OCI-LY3 (cell line): ENCODE data around the gene CLPTM1L.
"Not testable (repeated sequence)": the region's sequence is repeated elsewhere in the genome, so short reads cannot be mapped to it uniquely, and the experiment has no call there.

Experiments used
- H2AFZ ChIP-seq: fragments of 200-600, 300-600 bp; shearing (Covaris generic); 2 replicates; pipeline ENCODE4 v1.6.0; 2014; ENCODE audit warnings: antibody characterized with exemption, low read depth, low read length
- H3K27ac ChIP-seq: fragments of 200-600, 300-600 bp; sonication (generic); 2 replicates; pipeline ENCODE4 v1.5.1; 2014; ENCODE audit warnings: mild to moderate bottlenecking, low read length, moderate library complexity, mixed read lengths
- H3K27me3 ChIP-seq: fragments of 200-600, 300-600 bp; sonication (generic); 2 replicates; pipeline ENCODE4 v1.6.1; 2014; ENCODE audit warnings: low read depth, low read length, mixed read lengths
- H3K36me3 ChIP-seq: fragments of 200-600, 300-600 bp; sonication (generic); replicated peaks from 2 replicates; pipeline ENCODE3; 2014; ENCODE audit warnings: low read depth, low read length, mixed read lengths
- H3K4me1 ChIP-seq: fragments of 300-600, 200-600 bp; sonication (generic); 2 replicates; pipeline ENCODE4 v1.6.1; 2014; ENCODE audit warnings: low read length, mixed read lengths
- H3K4me2 ChIP-seq: fragments of 200-600, 300-600 bp; sonication (generic); 2 replicates; pipeline ENCODE4 v1.6.1; 2014; ENCODE audit warnings: low read length, mixed read lengths
- H3K4me3 ChIP-seq: fragments of 300-600, 200-600 bp; sonication (generic); 2 replicates; pipeline ENCODE4 v1.5.1; 2014; ENCODE audit warnings: antibody characterized with exemption, mild to moderate bottlenecking, low read length, moderate library complexity
- H3K79me2 ChIP-seq: fragments of 300-600, 200-600 bp; shearing (Covaris generic); 2 replicates; pipeline ENCODE4 v1.6.1; 2014; ENCODE audit warnings: mild to moderate bottlenecking, low read length, mixed read lengths
- H3K9ac ChIP-seq: fragments of 300-600, 200-600 bp; shearing (Covaris generic); 2 replicates; pipeline ENCODE4 v1.6.0; 2014; ENCODE audit warnings: mild to moderate bottlenecking, low read length, moderate library complexity
- H3K9me3 ChIP-seq: fragments of 200-600, 300-600 bp; shearing (Covaris generic); 2 replicates; pipeline ENCODE4 v1.6.1; 2014; ENCODE audit warnings: low read length, mixed read lengths; ENCODE audit not compliant: insufficient read depth
- H4K20me1 ChIP-seq: fragments of 200-600, 300-600 bp; sonication (generic); 2 replicates; pipeline ENCODE4 v1.6.1; 2016; ENCODE audit warnings: low read length, mixed read lengths; ENCODE audit not compliant: insufficient read depth
- EZH2phosphoT487 ChIP-seq: fragments of 200-600 bp; shearing (Covaris generic); IDR thresholded peaks from 2 replicates; pipeline ENCODE4 v1.6.1; 2018; ENCODE audit warnings: antibody characterized with exemption, mixed run types, low read depth
- TF ChIP-seq, protein P1 (sequence below): fragments of 200-600, 300-600 bp; sonication (generic); IDR thresholded peaks from 2 replicates; pipeline ENCODE4 v1.5.1; 2014; ENCODE audit warnings: antibody characterized with exemption, low read length, low read depth

Gene CLPTM1L

DNA sequence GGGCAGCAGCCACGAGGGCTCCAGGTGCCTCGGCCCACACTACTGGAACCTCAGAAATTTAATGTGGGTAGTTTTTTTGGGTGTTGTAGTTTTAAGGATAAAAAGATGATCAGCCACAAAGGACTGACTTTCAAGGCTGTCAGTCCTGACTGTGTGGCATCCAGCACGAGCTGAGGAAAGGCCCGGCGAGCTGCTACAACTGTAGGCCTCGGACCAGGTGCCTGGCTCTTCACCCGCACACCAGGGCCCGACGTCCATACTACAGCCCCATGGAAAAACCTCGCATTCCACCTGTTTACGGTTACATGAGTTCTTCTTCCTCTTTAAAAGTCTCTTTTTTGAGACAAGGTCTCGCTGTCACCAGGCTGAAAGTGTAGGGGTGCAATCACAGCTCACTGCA lies 2.6 kb downstream of the CLPTM1L start:
- Histone ChIP-seq H3K4me3 (0 out of 2 replicates have a peak overlapping the region, but pooled peaks have one; percentile 29), H2AFZ (no peak overlapping the region), H3K27ac (peak overlapping the region; percentile 21), H3K27me3 (no peaks in the 10 kb centered on the region), H3K4me1 (peaks cover 31% of the 10 kb centered on the region), H3K9me3 (no peaks in the 10 kb centered on the region), H4K20me1 (no peaks in the 10 kb centered on the region), H3K9ac (no peak overlapping the region), H3K4me2 (peak overlapping the region; percentile 50), H3K36me3 (peaks cover 23% of the 10 kb centered on the region), H3K79me2 (peaks cover 37% of the 10 kb centered on the region)
- TF ChIP-seq, protein P1, sequence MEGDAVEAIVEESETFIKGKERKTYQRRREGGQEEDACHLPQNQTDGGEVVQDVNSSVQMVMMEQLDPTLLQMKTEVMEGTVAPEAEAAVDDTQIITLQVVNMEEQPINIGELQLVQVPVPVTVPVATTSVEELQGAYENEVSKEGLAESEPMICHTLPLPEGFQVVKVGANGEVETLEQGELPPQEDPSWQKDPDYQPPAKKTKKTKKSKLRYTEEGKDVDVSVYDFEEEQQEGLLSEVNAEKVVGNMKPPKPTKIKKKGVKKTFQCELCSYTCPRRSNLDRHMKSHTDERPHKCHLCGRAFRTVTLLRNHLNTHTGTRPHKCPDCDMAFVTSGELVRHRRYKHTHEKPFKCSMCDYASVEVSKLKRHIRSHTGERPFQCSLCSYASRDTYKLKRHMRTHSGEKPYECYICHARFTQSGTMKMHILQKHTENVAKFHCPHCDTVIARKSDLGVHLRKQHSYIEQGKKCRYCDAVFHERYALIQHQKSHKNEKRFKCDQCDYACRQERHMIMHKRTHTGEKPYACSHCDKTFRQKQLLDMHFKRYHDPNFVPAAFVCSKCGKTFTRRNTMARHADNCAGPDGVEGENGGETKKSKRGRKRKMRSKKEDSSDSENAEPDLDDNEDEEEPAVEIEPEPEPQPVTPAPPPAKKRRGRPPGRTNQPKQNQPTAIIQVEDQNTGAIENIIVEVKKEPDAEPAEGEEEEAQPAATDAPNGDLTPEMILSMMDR: no peak
- TF ChIP-seq EZH2phosphoT487: no peak

DNA sequence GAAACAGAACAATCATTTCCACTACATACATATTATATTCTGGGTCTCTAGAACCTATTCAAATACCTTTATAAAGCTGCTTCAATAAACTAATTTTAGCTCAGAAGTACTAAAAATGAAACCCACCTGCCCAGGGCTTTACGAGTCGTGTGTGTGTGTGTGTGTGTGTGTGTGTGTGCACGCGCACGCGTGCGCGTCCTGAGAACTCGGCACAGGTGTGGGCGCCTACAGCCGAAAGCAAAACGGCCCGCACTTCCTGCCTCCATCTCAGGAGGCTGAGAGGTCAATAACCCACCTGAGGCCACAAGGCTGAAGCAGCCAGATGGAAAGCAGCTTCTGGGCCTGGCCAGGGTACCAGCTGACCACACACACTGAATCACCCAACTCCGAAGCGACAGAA lies 3.0 kb downstream of the CLPTM1L start:
- no peaks in the 10 kb centered on the region for H3K27me3 ChIP-seq
- no peak overlapping the region for H3K9ac ChIP-seq
- H3K36me3 ChIP-seq: peaks cover 25% of the 10 kb centered on the region
- 0 out of 2 replicates have a peak overlapping the region, but pooled peaks have one; percentile 29 for H3K4me3 ChIP-seq
- peaks cover 37% of the 10 kb centered on the region for H3K79me2 ChIP-seq
- H3K4me1 ChIP-seq: peaks cover 31% of the 10 kb centered on the region
- peak overlapping the region; percentile 50 for H3K4me2 ChIP-seq
- H3K27ac ChIP-seq: peak overlapping the region; percentile 21
- TF ChIP-seq, protein P1: no peak
- no peak for TF ChIP-seq EZH2phosphoT487
- no peak overlapping the region for H2AFZ ChIP-seq
- no peaks in the 10 kb centered on the region for H3K9me3 ChIP-seq
- H4K20me1 ChIP-seq: no peaks in the 10 kb centered on the region

DNA sequence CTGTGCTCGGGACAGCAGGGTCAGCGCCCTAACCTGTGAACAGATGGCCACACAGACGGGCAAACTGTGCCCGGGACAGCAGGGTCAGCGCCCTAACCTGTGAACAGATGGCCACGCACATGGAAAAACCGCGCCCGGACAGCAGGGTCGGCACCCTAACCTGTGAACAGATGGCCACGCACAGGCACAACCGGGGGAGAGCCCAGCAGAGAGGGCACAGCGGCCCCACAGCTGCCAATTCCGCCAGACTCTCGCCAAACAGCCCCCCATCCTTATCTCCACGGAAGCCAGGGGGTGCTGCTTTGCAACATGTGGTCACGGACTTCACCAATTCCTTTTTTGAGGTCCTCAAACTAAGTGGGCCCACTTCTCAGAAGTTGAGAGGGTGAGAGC lies 5.1 kb downstream of the CLPTM1L start:
- H3K9ac ChIP-seq, H3K27me3 ChIP-seq, H2AFZ ChIP-seq, H3K27ac ChIP-seq, H3K9me3 ChIP-seq, H3K4me3 ChIP-seq, H4K20me1 ChIP-seq, H3K4me2 ChIP-seq: not testable (repeated sequence)
- H3K4me1 ChIP-seq: peaks cover 25% of the 10 kb centered on the region
- peaks cover 26% of the 10 kb centered on the region for H3K36me3 ChIP-seq
- peaks cover 31% of the 10 kb centered on the region for H3K79me2 ChIP-seq

DNA sequence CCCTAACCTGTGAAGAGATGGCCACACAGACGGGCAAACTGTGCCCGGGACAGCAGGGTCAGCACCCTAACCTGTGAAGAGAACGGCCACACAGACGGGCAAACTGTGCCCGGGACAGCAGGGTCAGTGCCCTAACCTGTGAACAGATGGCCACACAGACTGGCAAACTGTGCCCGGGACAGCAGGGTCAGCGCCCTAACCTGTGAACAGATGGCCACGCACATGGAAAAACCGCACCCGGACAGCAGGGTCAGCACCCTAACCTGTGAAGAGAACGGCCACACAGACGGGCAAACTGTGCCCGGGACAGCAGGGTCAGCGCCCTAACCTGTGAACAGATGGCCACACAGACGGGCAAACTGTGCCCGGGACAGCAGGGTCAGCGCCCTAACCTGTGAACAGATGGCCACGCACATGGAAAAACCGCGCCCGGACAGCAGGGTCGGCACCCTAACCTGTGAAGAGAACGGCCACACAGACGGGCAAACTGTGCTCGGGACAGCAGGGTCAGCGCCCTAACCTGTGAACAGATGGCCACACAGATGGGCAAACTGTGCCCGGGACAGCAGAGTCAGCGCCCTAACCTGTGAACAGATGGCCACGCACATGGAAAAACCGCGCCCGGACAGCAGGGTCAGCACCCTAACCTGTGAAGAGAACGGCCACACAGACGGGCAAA lies 5.6 kb downstream of the CLPTM1L start:
- H3K27me3 ChIP-seq, H3K9me3 ChIP-seq, H3K4me3 ChIP-seq, H3K4me2 ChIP-seq, H3K9ac ChIP-seq, H3K27ac ChIP-seq, H4K20me1 ChIP-seq, H2AFZ ChIP-seq: not testable (repeated sequence)
- Histone ChIP-seq H3K36me3 (peaks cover 27% of the 10 kb centered on the region), H3K79me2 (peaks cover 25% of the 10 kb centered on the region), H3K4me1 (peaks cover 25% of the 10 kb centered on the region)

DNA sequence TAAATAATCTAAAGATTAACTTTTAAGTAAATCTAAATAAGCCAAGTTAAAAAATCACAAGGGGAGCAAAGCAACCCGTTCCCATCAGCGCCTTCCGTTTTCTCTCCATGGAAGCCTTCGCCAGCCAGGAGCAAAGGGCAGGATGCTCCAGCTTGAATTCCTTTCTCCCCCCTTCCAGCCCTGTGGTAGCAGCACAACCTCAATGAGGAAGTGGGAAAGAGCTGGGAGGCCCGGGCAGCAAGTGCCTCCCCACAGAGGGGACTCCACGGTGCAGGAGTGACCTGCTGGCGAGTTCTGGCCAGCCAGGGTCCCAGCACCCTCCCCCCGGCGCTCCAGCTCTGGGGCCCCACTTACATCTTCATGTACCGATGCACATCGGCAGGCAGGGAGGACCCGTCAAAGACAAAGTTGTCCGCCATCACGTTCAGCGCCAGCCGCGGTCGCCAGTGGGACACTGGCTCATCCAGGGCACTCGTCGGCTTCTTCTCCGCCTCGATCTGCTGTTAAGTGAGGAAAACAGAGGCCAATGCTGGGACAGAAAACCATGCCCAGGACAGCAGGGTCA lies 6.3 kb downstream of the CLPTM1L start:
- Histone ChIP-seq H3K79me2 (peaks cover 18% of the 10 kb centered on the region), H3K4me3 (no peak overlapping the region), H3K9ac (no peak overlapping the region), H4K20me1 (no peaks in the 10 kb centered on the region), H3K27ac (no peak overlapping the region), H3K27me3 (no peaks in the 10 kb centered on the region), H3K4me1 (peaks cover 22% of the 10 kb centered on the region), H3K9me3 (no peaks in the 10 kb centered on the region), H3K36me3 (peaks cover 33% of the 10 kb centered on the region), H3K4me2 (no peak overlapping the region), H2AFZ (no peak overlapping the region)
- TF ChIP-seq, protein P1: no peak
- no peak for TF ChIP-seq EZH2phosphoT487
